CD4-positive, alpha-beta memory T cell (primary cell): ENCODE results near the gene ITGB2. TPM values are rescaled to one million over a fixed set of nuclear protein-coding genes. Genes with fewer than 3 reads are reported as not detected.

Source experiments
- CTCF ChIA-PET: fragments of 350-600 bp; sonication (Branson Sonifier 250); formaldehyde crosslinking; loops from one replicate; lab custom pipeline; 2021; ENCODE audit warnings: inconsistent platforms; ENCODE audit not compliant: partially characterized antibody; lab: Charles Lee
- POLR2A ChIA-PET: fragments of 350-600 bp; sonication (Branson Sonifier 250); formaldehyde crosslinking; loops from one replicate; lab custom pipeline; 2021; ENCODE audit not compliant: partially characterized antibody; lab: Charles Lee
- DNase-seq, 5 donors: peaks; one replicate each; pipeline versions ENCODE4 v3.0.0 to v3.0.0-alpha.2; 2020 to 2022; ENCODE audit warnings: mixed read lengths in 1 of 5
- H3K27ac ChIP-seq: one replicate; pipeline ENCODE4 v1.7.0; 2013; ENCODE audit warnings: low read depth, low read length
- H3K27me3 ChIP-seq: 2 replicates; pipeline ENCODE4 v1.7.0; 2013; ENCODE audit warnings: mild to moderate bottlenecking, low read length, moderate library complexity; ENCODE audit not compliant: insufficient read depth
- H3K36me3 ChIP-seq: 2 replicates; pipeline ENCODE4 v1.7.0; 2013; ENCODE audit warnings: mild to moderate bottlenecking, low read length, moderate library complexity; ENCODE audit not compliant: insufficient read depth
- H3K4me1 ChIP-seq: 2 replicates; pipeline ENCODE4 v1.7.0; 2013; ENCODE audit warnings: mild to moderate bottlenecking, low read length, moderate library complexity; ENCODE audit not compliant: insufficient read depth
- H3K4me3 ChIP-seq, 2 donors: one replicate each; pipeline ENCODE4 v1.7.0; 2013; ENCODE audit warnings: low read length in 2 of 2, mild to moderate bottlenecking in 1 of 2
- H3K9me3 ChIP-seq, 2 donors: one replicate each; pipeline ENCODE4 v1.7.0; 2013; ENCODE audit warnings: low read length in 2 of 2, control low read depth in 1 of 2; ENCODE audit not compliant: control insufficient read depth in 1 of 2
- H3K27ac Mint-ChIP-seq, 7 donors: one replicate each; pipeline ENCODE4 v1.8.0; 2020 to 2021; ENCODE audit warnings: mixed read lengths in 7 of 7, mild to moderate bottlenecking in 6 of 7, inconsistent platforms in 3 of 7, moderate library complexity in 3 of 7
- H3K27me3 Mint-ChIP-seq, 2 donors: one replicate each; pipeline ENCODE4 v1.8.0; 2020 to 2021; ENCODE audit warnings: mixed read lengths in 2 of 2
- H3K36me3 Mint-ChIP-seq, 2 donors: one replicate each; pipeline ENCODE4 v1.8.0; 2020 to 2021; ENCODE audit warnings: mixed read lengths in 2 of 2, inconsistent platforms in 1 of 2, mild to moderate bottlenecking in 1 of 2
- H3K4me1 Mint-ChIP-seq, 4 donors: one replicate each; pipeline ENCODE4 v1.8.0; 2020 to 2021; ENCODE audit warnings: mixed read lengths in 4 of 4, mild to moderate bottlenecking in 1 of 4
- H3K4me3 Mint-ChIP-seq, 8 donors: one replicate each; pipeline ENCODE4 v1.8.0; 2020 to 2021; ENCODE audit warnings: mixed read lengths in 8 of 8, mild to moderate bottlenecking in 7 of 8, moderate library complexity in 6 of 8, inconsistent platforms in 3 of 8
- H3K9me3 Mint-ChIP-seq, 8 donors: one replicate each; pipeline ENCODE4 v1.8.0; 2020 to 2021; ENCODE audit warnings: mixed read lengths in 8 of 8, mild to moderate bottlenecking in 5 of 8, inconsistent platforms in 3 of 8, moderate library complexity in 1 of 8
- intact Hi-C: fragments of 100-400 bp; cut with micrococcal nuclease; formaldehyde crosslinking; loops from one replicate; pipeline ENCODE4 v1.15.1; 2023
- polyA plus RNA-seq, 2 donors: library from polyadenylated mRNA; unstranded; fragments of 300-500 nt; fragmentation: Illumina TruSeq; gene quantifications; one replicate each; pipeline ENCODE4 v1.2.3, GENCODE V29; 2021
- total RNA-seq, 2 experiments: library from RNA; stranded (reverse); gene quantifications; one replicate each; pipeline ENCODE4 v1.2.3, GENCODE V29; 2021

Gene ITGB2
- total and polyA plus RNA-seq, 4 experiments from 2014 or later: 278 to 575 (median 414) TPM

DNA sequence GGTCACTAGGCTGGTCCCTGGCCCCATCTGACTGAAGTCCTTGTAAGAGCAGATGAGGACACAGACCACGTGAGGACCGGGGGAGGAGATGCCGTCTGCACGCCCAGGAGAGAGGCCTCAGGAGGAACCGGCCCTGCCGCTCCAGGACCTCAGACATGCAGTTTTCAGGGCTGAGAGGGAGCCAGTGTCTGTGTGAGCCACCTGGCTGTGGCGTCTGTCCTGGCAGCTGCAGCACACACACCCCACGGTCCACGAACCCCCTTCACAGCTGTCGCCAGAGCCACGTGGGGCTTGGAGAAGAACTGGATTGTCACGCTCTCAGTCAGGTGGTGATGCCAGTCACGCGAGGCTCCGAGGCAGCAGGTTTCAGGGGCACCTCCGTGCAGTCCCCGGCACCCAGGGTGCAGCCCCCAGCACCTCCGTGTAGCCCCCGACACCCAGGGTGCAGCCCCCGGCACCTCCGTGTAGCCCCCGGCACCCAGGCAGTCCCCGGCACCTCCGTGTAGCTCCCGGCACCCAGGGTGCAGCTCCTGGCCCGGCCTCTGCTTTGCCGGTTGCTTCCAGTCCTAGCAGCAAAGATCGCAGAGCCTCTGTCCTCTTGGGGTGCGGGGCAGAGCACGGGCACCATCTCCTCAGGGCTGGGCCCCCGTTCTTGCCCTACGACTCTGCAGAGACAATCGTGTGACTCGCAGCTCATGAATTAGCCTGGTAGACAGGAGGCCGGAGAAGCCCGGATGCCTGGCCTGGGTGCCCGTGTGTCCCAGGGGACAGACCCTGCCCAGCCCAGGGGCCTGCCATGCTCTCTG, 83.8 kb downstream of the ITGB2 start:
- no peaks in the 10 kb centered on the region for H3K9me3 Mint-ChIP-seq
- Histone ChIP-seq H3K27ac (no peak overlapping the region), H3K9me3 (no peaks in the 10 kb centered on the region), H3K4me3 (no peak overlapping the region), H3K27me3 (no peaks in the 10 kb centered on the region), H3K36me3 (no peaks in the 10 kb centered on the region), H3K4me1 (no peaks in the 10 kb centered on the region)
- H3K27ac Mint-ChIP-seq: no peak overlapping the region
- no peaks in the 10 kb centered on the region for H3K36me3 Mint-ChIP-seq
- ChIA-PET POLR2A (no interaction called here), CTCF (no interaction called here)
- peaks cover 6 to 7% of the 10 kb centered on the region in 2 donors for H3K27me3 Mint-ChIP-seq
- intact Hi-C loops: no loop called here
- no peaks in the 10 kb centered on the region for H3K4me1 Mint-ChIP-seq
- H3K4me3 Mint-ChIP-seq: no peak overlapping the region
- DNase-seq: no peak

DNA sequence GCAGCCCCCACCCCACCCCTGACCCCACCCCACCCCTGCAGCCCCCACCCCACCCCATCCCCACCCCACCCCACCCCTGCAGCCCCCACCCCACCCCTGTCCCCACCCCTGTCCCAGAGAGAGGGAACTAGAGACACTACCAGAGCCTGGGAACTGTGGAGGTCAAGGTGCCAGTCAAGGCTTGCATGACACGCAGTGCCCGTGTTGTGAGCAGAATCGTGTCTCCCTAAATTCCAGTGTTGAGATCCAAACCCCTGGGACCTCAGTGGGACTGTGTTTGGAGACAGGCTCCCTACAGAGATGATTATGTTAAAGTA, 84.4 kb downstream of the ITGB2 start:
- Histone ChIP-seq H3K9me3 (no peaks in the 10 kb centered on the region), H3K36me3 (no peaks in the 10 kb centered on the region), H3K4me3 (no peak overlapping the region), H3K27me3 (no peaks in the 10 kb centered on the region), H3K27ac (no peak overlapping the region), H3K4me1 (peaks cover 2% of the 10 kb centered on the region)
- no peak overlapping the region for H3K4me3 Mint-ChIP-seq
- no peaks in the 10 kb centered on the region for H3K36me3 Mint-ChIP-seq
- no peak overlapping the region for H3K27ac Mint-ChIP-seq
- peaks cover 2 to 4% (median 2%) of the 10 kb centered on the region in 4 donors for H3K4me1 Mint-ChIP-seq
- H3K9me3 Mint-ChIP-seq: no peaks in the 10 kb centered on the region
- intact Hi-C loops: no loop called here
- peaks cover 3 to 6% of the 10 kb centered on the region in 2 donors for H3K27me3 Mint-ChIP-seq
- ChIA-PET POLR2A (no interaction called here), CTCF (no interaction called here)
- DNase-seq: no peak

Other genes with a start within 250 kb of the ITGB2 start
- not detected for gene KRTAP12-1, start 238.7 kb downstream of the ITGB2 start, total RNA-seq
- gene KRTAP12-1, start 238.7 kb downstream of the ITGB2 start, polyA plus RNA-seq: not detected
- not detected for gene KRTAP10-12, start 223.7 kb downstream of the ITGB2 start, total RNA-seq
- not detected for gene KRTAP10-12, start 223.7 kb downstream of the ITGB2 start, polyA plus RNA-seq
- gene TSPEAR, start 209.3 kb downstream of the ITGB2 start, total RNA-seq: not detected
- under 1 TPM in 1 of 2 donors, not detected in 1; 0.07 TPM for gene TSPEAR, start 209.3 kb downstream of the ITGB2 start, polyA plus RNA-seq
- gene UBE2G2, start 119.1 kb downstream of the ITGB2 start, total RNA-seq: 100 to 1,000 TPM; 125 to 131 TPM
- 10 to 100 TPM; 51.8 to 65.9 TPM for gene UBE2G2, start 119.1 kb downstream of the ITGB2 start, polyA plus RNA-seq
- gene SUMO3, start 102.8 kb downstream of the ITGB2 start, total RNA-seq: 10 to 100 TPM; 36.3 to 37.3 TPM
- 10 to 100 TPM; 74.9 to 99.7 TPM for gene SUMO3, start 102.8 kb downstream of the ITGB2 start, polyA plus RNA-seq
- 100 to 1,000 TPM in 1 of 2 experiments, 10 to 100 TPM in 1; 98.7 to 110 TPM for gene PTTG1IP, start 47.2 kb downstream of the ITGB2 start, total RNA-seq
- 10 to 100 TPM; 84.8 to 92.4 TPM for gene PTTG1IP, start 47.2 kb downstream of the ITGB2 start, polyA plus RNA-seq
- gene SLX9, start 19.1 kb upstream of the ITGB2 start, total RNA-seq: 10 to 100 TPM; 17.7 to 21.6 TPM
- gene SLX9, start 19.1 kb upstream of the ITGB2 start, polyA plus RNA-seq: 10 to 100 TPM in 1 of 2 donors, 1 to 10 TPM in 1; 9.4 to 13.1 TPM
- 10 to 100 TPM; 49.7 to 50.0 TPM for gene ADARB1, start 153.7 kb upstream of the ITGB2 start, total RNA-seq
- 10 to 100 TPM in 1 of 2 donors, 1 to 10 TPM in 1; 4.6 to 12.2 TPM for gene ADARB1, start 153.7 kb upstream of the ITGB2 start, polyA plus RNA-seq